MM.1S (cell line): ENCODE measurements around the gene PALB2.

Source experiments
- EZH2 ChIP-seq: fragments of 300-600 bp; sonication (generic); optimal IDR thresholded peaks from 2 replicates; pipeline ENCODE3; 2017; ENCODE audit warnings: low read depth, mild to moderate bottlenecking, antibody characterized with exemption, low read length, mixed read lengths
- EZH2phosphoT487 ChIP-seq: fragments of 300-600 bp; sonication (generic); IDR thresholded peaks from 2 replicates; pipeline ENCODE4 v1.6.1; 2018; ENCODE audit warnings: antibody characterized with exemption, low read length
- TF ChIP-seq, protein P1 (sequence below): fragments of 300-600 bp; sonication (generic); IDR thresholded peaks from 2 replicates; pipeline ENCODE4 v1.5.1; 2016; ENCODE audit warnings: antibody characterized with exemption, low read length, mixed read lengths

DNA sequence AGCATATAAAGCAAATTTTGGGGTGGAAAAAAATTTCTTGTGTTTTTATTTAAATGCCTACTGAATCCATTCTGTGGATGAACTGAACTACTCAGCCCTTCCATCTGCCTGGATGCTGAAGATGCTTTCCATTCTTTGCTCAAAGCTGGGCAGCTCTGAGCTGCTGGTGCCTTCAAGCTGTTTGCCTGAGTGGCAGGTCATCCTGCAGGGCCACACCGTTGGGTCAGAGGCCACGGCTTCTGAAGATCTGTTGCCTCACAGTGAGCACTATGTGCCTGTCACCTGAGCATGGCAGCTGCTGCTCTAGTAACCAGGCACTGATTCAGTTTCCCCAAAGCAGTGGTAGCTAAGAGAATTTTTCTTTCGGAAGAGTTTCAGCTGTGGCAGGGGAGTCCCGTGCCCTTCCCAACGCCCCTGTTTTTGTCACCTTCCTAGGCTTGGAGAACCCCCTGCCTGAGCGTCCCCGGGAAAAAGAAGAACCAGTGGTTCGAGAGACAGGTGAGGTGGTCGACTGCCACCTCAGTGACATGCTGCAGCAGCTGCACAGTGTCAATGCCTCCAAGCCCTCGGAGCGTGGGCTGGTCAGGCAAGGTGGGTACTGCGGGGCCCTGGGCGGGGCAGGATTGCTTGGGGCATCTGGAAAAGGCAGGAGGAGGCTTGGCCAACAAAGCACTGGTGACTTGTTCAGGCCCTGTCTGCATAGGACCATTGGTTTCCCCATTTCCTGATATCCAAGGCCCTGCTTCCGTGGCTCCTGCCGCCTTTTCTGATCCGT is 46.1 kb upstream of the PALB2 start:
- no peak for TF ChIP-seq EZH2
- TF ChIP-seq, protein P1, sequence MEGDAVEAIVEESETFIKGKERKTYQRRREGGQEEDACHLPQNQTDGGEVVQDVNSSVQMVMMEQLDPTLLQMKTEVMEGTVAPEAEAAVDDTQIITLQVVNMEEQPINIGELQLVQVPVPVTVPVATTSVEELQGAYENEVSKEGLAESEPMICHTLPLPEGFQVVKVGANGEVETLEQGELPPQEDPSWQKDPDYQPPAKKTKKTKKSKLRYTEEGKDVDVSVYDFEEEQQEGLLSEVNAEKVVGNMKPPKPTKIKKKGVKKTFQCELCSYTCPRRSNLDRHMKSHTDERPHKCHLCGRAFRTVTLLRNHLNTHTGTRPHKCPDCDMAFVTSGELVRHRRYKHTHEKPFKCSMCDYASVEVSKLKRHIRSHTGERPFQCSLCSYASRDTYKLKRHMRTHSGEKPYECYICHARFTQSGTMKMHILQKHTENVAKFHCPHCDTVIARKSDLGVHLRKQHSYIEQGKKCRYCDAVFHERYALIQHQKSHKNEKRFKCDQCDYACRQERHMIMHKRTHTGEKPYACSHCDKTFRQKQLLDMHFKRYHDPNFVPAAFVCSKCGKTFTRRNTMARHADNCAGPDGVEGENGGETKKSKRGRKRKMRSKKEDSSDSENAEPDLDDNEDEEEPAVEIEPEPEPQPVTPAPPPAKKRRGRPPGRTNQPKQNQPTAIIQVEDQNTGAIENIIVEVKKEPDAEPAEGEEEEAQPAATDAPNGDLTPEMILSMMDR = no peak
- no peak for TF ChIP-seq EZH2phosphoT487
